Activated CD4-positive, alpha-beta T cell treated with anti-CD3 and anti-CD28 coated beads for 36 hours (primary cell): ENCODE data around the gene PRLH. TPM values are rescaled to one million over a fixed set of nuclear protein-coding genes. Genes with fewer than 3 reads are reported as not detected.

Experiments used
- ATAC-seq: fragments of 200-7000 bp; cut with Tn5 transposase; one replicate; pipeline ENCODE4 v1.10.0; 2021; ENCODE audit warnings: mild to moderate bottlenecking, moderate library complexity
- CTCF ChIA-PET: fragments of 350-600 bp; sonication (Branson Sonifier 250); formaldehyde crosslinking; loops from one replicate; lab custom pipeline; 2021; ENCODE audit warnings: antibody characterized with exemption; lab: Charles Lee
- POLR2A ChIA-PET: fragments of 350-600 bp; sonication (Branson Sonifier 250); formaldehyde crosslinking; loops from one replicate; lab custom pipeline; 2021; ENCODE audit warnings: antibody characterized with exemption, inconsistent platforms; lab: Charles Lee
- DNase-seq: peaks from one replicate; pipeline ENCODE4 v3.0.0-alpha.2; 2020
- H3K27ac Mint-ChIP-seq: one replicate; pipeline ENCODE4 v1.8.0; 2021; ENCODE audit warnings: mixed read lengths
- H3K27me3 Mint-ChIP-seq: one replicate; pipeline ENCODE4 v1.8.0; 2021; ENCODE audit warnings: mixed read lengths
- H3K36me3 Mint-ChIP-seq: one replicate; pipeline ENCODE4 v1.8.0; 2021; ENCODE audit warnings: low read depth, mixed read lengths
- H3K4me1 Mint-ChIP-seq: one replicate; pipeline ENCODE4 v1.8.0; 2021; ENCODE audit warnings: mixed read lengths
- H3K4me3 Mint-ChIP-seq: one replicate; pipeline ENCODE4 v1.8.0; 2021; ENCODE audit warnings: mild to moderate bottlenecking, moderate library complexity, mixed read lengths
- H3K9me3 Mint-ChIP-seq: one replicate; pipeline ENCODE4 v1.8.0; 2021; ENCODE audit warnings: low read depth, mixed read lengths
- intact Hi-C, 2 experiments: fragments of 100-400 bp; cut with DNase I in 1 of 2; cut with micrococcal nuclease in 1 of 2; formaldehyde crosslinking; loops; one replicate each; pipeline versions ENCODE4 v1.14.2 to v1.15.1; 2022 to 2024; cut with DNase I, micrococcal nuclease
- total RNA-seq, 2 experiments: library from RNA; stranded (reverse); gene quantifications; one replicate each; pipeline ENCODE4 v1.2.3, GENCODE V29; 2021

The PRLH gene
- total RNA-seq, 2 experiments from 2014 or later, result not detected

GRCh38 chr2:237552908-237553307 lies 13.5 kb upstream of the PRLH start:
- no peak for ATAC-seq
- H3K4me1 Mint-ChIP-seq, result peaks cover 10% of the 10 kb centered on the region
- no peak overlapping the region for H3K27ac Mint-ChIP-seq
- DNase-seq, result no peak
- peaks cover 9% of the 10 kb centered on the region for H3K27me3 Mint-ChIP-seq
- peaks cover 6% of the 10 kb centered on the region for H3K36me3 Mint-ChIP-seq
- intact Hi-C loops, result no loop called here
- ChIA-PET CTCF (no interaction called here), POLR2A (no interaction called here)
- H3K9me3 Mint-ChIP-seq, result peaks cover 6% of the 10 kb centered on the region
- H3K4me3 Mint-ChIP-seq, result no peak overlapping the region

GRCh38 chr2:237553948-237554347 lies 12.4 kb upstream of the PRLH start:
- intact Hi-C loops, result no loop called here
- Mint-ChIP-seq H3K27ac (no peak overlapping the region), H3K36me3 (peaks cover 6% of the 10 kb centered on the region), H3K4me3 (no peak overlapping the region), H3K9me3 (peaks cover 6% of the 10 kb centered on the region), H3K27me3 (peaks cover 11% of the 10 kb centered on the region), H3K4me1 (peaks cover 13% of the 10 kb centered on the region)
- ATAC-seq (no peak), DNase-seq (no peak)
- POLR2A ChIA-PET, result no interaction called here
- CTCF ChIA-PET, result interaction anchor here (0.6 to 4.9 kb wide), 3 partner anchors 14 to 168 kb away, joined by 3 to 21 read pairs (median 3); no protein-coding TSS in a partner anchor

GRCh38 chr2:237555560-237555959 lies 10.8 kb upstream of the PRLH start:
- intact Hi-C loops, result no loop called here
- no peak overlapping the region for H3K27ac Mint-ChIP-seq
- no peak for DNase-seq
- H3K27me3 Mint-ChIP-seq, result peaks cover 11% of the 10 kb centered on the region
- H3K4me3 Mint-ChIP-seq, result no peak overlapping the region
- H3K4me1 Mint-ChIP-seq, result peaks cover 13% of the 10 kb centered on the region
- H3K36me3 Mint-ChIP-seq, result peaks cover 6% of the 10 kb centered on the region
- peaks cover 6% of the 10 kb centered on the region for H3K9me3 Mint-ChIP-seq
- ATAC-seq, result no peak
- CTCF ChIA-PET, result interaction anchor here (0.7 to 4.9 kb wide), 4 partner anchors 16 to 134 kb away, joined by 3 to 21 read pairs (median 10); no protein-coding TSS in a partner anchor
- POLR2A ChIA-PET, result no interaction called here

GRCh38 chr2:237556773-237557632 lies 9.4 kb upstream of the PRLH start:
- DNase-seq, result peak; percentile 75
- Mint-ChIP-seq H3K27ac (peak overlapping the region; percentile 79), H3K36me3 (peaks cover 6% of the 10 kb centered on the region), H3K9me3 (peaks cover 6% of the 10 kb centered on the region), H3K4me1 (peaks cover 13% of the 10 kb centered on the region), H3K4me3 (no peak overlapping the region), H3K27me3 (peaks cover 11% of the 10 kb centered on the region)
- ATAC-seq, result peak; percentile 99
- CTCF ChIA-PET, result interaction anchor here (0.6 to 4.9 kb wide), 4 partner anchors 15 to 188 kb away, joined by 3 to 21 read pairs (median 10); no protein-coding TSS in a partner anchor
- intact Hi-C loops, result loop anchor here in 1 of 2 experiments (2.0 kb wide), 1 partner anchor 116 kb away; no protein-coding TSS in a partner anchor
- POLR2A ChIA-PET, result interaction anchor here (0.6 kb wide), 1 partner anchor 29 kb away, joined by 3 read pairs; no protein-coding TSS in a partner anchor

- H3K36me3 Mint-ChIP-seq, result peaks cover 6% of the 10 kb centered on the region
- H3K27ac Mint-ChIP-seq, result peak overlapping the region; percentile 79
- peaks cover 6% of the 10 kb centered on the region for H3K9me3 Mint-ChIP-seq
- CTCF ChIA-PET, result interaction anchor here (1.0 to 4.9 kb wide), 3 partner anchors 14 to 188 kb away, joined by 3 to 21 read pairs (median 17); no protein-coding TSS in a partner anchor
- POLR2A ChIA-PET, result no interaction called here
- no peak overlapping the region for H3K4me3 Mint-ChIP-seq
- peaks cover 11% of the 10 kb centered on the region for H3K27me3 Mint-ChIP-seq
- H3K4me1 Mint-ChIP-seq, result peaks cover 13% of the 10 kb centered on the region
- no peak for DNase-seq
- peak; percentile 45 for ATAC-seq
- intact Hi-C loops, result loop anchor here in 1 of 2 experiments (2.0 kb wide), 1 partner anchor 117 kb away; no protein-coding TSS in a partner anchor
These were observed 8.8 kb upstream of the PRLH start for GRCh38 chr2:237557633-237558015.

GRCh38 chr2:237558961-237559641 lies 7.3 kb upstream of the PRLH start:
- H3K9me3 Mint-ChIP-seq, result peaks cover 6% of the 10 kb centered on the region
- H3K27me3 Mint-ChIP-seq, result peaks cover 9% of the 10 kb centered on the region
- POLR2A ChIA-PET, result no interaction called here
- CTCF ChIA-PET, result interaction anchor here (1.0 to 3.7 kb wide), 4 partner anchors 10 to 49 kb away, joined by 3 to 17 read pairs (median 4); no protein-coding TSS in a partner anchor
- H3K36me3 Mint-ChIP-seq, result peaks cover 6% of the 10 kb centered on the region
- ATAC-seq, result no peak
- no peak overlapping the region for H3K27ac Mint-ChIP-seq
- no peak overlapping the region for H3K4me3 Mint-ChIP-seq
- H3K4me1 Mint-ChIP-seq, result peaks cover 13% of the 10 kb centered on the region
- no peak for DNase-seq
- intact Hi-C loops, result no loop called here

- Mint-ChIP-seq H3K27me3 (peaks cover 6% of the 10 kb centered on the region), H3K4me3 (no peak overlapping the region), H3K27ac (no peak overlapping the region), H3K4me1 (peaks cover 13% of the 10 kb centered on the region), H3K36me3 (peaks cover 1% of the 10 kb centered on the region), H3K9me3 (peaks cover under 1% of the 10 kb centered on the region)
- ChIA-PET POLR2A (no interaction called here), CTCF (interaction anchor here (0.7 to 2.9 kb wide), 3 partner anchors 30 to 1555 kb away, joined by 3 to 10 read pairs (median 4); no protein-coding TSS in a partner anchor)
- DNase-seq, result no peak
- intact Hi-C loops, result no loop called here
- ATAC-seq, result no peak
These were observed 5.2 kb upstream of the PRLH start for GRCh38 chr2:237561221-237561620.

GRCh38 chr2:237563816-237564215 lies 2.6 kb upstream of the PRLH start:
- Mint-ChIP-seq H3K36me3 (no peaks in the 10 kb centered on the region), H3K9me3 (no peaks in the 10 kb centered on the region), H3K27ac (no peak overlapping the region), H3K27me3 (no peaks in the 10 kb centered on the region), H3K4me1 (no peaks in the 10 kb centered on the region), H3K4me3 (no peak overlapping the region)
- no peak for ATAC-seq
- no peak for DNase-seq
- ChIA-PET POLR2A (no interaction called here), CTCF (interaction anchor here (0.6 to 2.0 kb wide), 3 partner anchors 8 to 143 kb away, joined by 3 to 12 read pairs (median 3); no protein-coding TSS in a partner anchor)
- intact Hi-C loops, result no loop called here

- Mint-ChIP-seq H3K27me3 (no peaks in the 10 kb centered on the region), H3K27ac (no peak overlapping the region), H3K9me3 (no peaks in the 10 kb centered on the region), H3K4me3 (no peak overlapping the region), H3K4me1 (no peaks in the 10 kb centered on the region), H3K36me3 (no peaks in the 10 kb centered on the region)
- ChIA-PET CTCF (interaction anchor here (2.0 kb wide), 1 partner anchor 8 kb away, joined by 12 read pairs; no protein-coding TSS in a partner anchor), POLR2A (no interaction called here)
- no peak for DNase-seq
- intact Hi-C loops, result no loop called here
- no peak for ATAC-seq
These were observed 1.7 kb upstream of the PRLH start for GRCh38 chr2:237564526-237565131.

- CTCF ChIA-PET, result no interaction called here
- Mint-ChIP-seq H3K9me3 (no peaks in the 10 kb centered on the region), H3K27me3 (no peaks in the 10 kb centered on the region), H3K27ac (no peak overlapping the region), H3K4me1 (no peaks in the 10 kb centered on the region), H3K4me3 (no peak overlapping the region), H3K36me3 (no peaks in the 10 kb centered on the region)
- intact Hi-C loops, result no loop called here
- DNase-seq (no peak), ATAC-seq (no peak)
- POLR2A ChIA-PET, result no interaction called here
These were observed 400 bp upstream of the PRLH start for GRCh38 chr2:237565974-237566373.
